OCI-LY7 (cell line): ENCODE results near the gene TMEM25. TPM values are rescaled to one million over a fixed set of nuclear protein-coding genes. Genes with fewer than 3 reads are reported as not detected.

Source experiments
- BruUV-seq: library from RNA; stranded (reverse); fragments of 400-500 nt; replicated peaks from 2 replicates; lab custom pipeline; 2021; lab: Mats Ljungman, UMichigan
- CTCF ChIA-PET: fragments of 300-600 bp; sonication (Branson Sonifier 250); formaldehyde crosslinking; loops from one replicate; lab custom pipeline; 2022; ENCODE audit warnings: antibody characterized with exemption; ENCODE audit not compliant: unreplicated experiment; lab: Charles Lee
- POLR2A ChIA-PET: fragments of 300-600 bp; sonication (Branson Sonifier 250); formaldehyde crosslinking; loops from one replicate; lab custom pipeline; 2022; ENCODE audit warnings: antibody characterized with exemption; lab: Charles Lee
- DNase-seq: peaks from one replicate; pipeline ENCODE4 v3.0.0-alpha.2; 2015; ENCODE audit warnings: low spot score
- H2AFZ ChIP-seq: fragments of 200-600 bp; sonication (generic), shearing (Covaris generic); 2 replicates; pipeline ENCODE4 v1.6.1; 2014; ENCODE audit warnings: mild to moderate bottlenecking, antibody characterized with exemption, low read length, moderate library complexity
- H3K27ac ChIP-seq: fragments of 200-600 bp; sonication (generic); 2 replicates; pipeline ENCODE4 v1.5.1; 2014; ENCODE audit warnings: mixed run types, low read depth, mild to moderate bottlenecking, moderate library complexity, low read length, inconsistent platforms; ENCODE audit not compliant: poor library complexity, severe bottlenecking
- H3K36me3 ChIP-seq: fragments of 200-600 bp; sonication (generic); 2 replicates; pipeline ENCODE4 v1.6.1; 2014; ENCODE audit warnings: mild to moderate bottlenecking, antibody characterized with exemption, low read length, moderate library complexity, mixed read lengths; ENCODE audit not compliant: insufficient read depth
- H3K4me1 ChIP-seq: fragments of 200-600 bp; sonication (generic); 2 replicates; pipeline ENCODE4 v1.5.1; 2014; ENCODE audit warnings: mild to moderate bottlenecking, low read length; ENCODE audit not compliant: insufficient read depth, poor library complexity, severe bottlenecking
- H3K4me2 ChIP-seq: fragments of 200-600 bp; sonication (generic); 2 replicates; pipeline ENCODE4 v1.6.1; 2014; ENCODE audit warnings: mild to moderate bottlenecking, low read length
- H3K4me3 ChIP-seq: fragments of 200-600 bp; sonication (generic); 2 replicates; pipeline ENCODE4 v1.5.1; 2014; ENCODE audit warnings: mild to moderate bottlenecking, low read depth, low read length; ENCODE audit not compliant: poor library complexity, severe bottlenecking
- H3K79me2 ChIP-seq: fragments of 200-600 bp; sonication (generic); 2 replicates; pipeline ENCODE4 v1.6.1; 2016; ENCODE audit warnings: low read depth, mild to moderate bottlenecking, low read length, moderate library complexity, mixed read lengths; ENCODE audit not compliant: insufficient read depth
- H3K9me2 ChIP-seq: fragments of 200-600 bp; sonication (generic); 2 replicates; pipeline ENCODE4 v1.6.1; 2016; ENCODE audit warnings: mild to moderate bottlenecking, low read length, mixed read lengths; ENCODE audit not compliant: insufficient read depth
- H3K9me3 ChIP-seq: fragments of 200-600 bp; sonication (generic); 2 replicates; pipeline ENCODE4 v1.6.1; 2014; ENCODE audit warnings: mild to moderate bottlenecking, mixed run types, low read length, mixed read lengths
- H4K20me1 ChIP-seq: fragments of 200-600 bp; sonication (generic); 2 replicates; pipeline ENCODE4 v1.6.1; 2014; ENCODE audit warnings: mild to moderate bottlenecking, antibody characterized with exemption, low read length, moderate library complexity, mixed read lengths; ENCODE audit not compliant: insufficient read depth
- EZH2phosphoT487 ChIP-seq: fragments of 200-600 bp; sonication (generic); IDR thresholded peaks from 2 replicates; pipeline ENCODE4 v1.6.1; 2018; ENCODE audit warnings: low read depth, borderline replicate concordance, mild to moderate bottlenecking, mixed run types, antibody characterized with exemption, low read length, moderate library complexity, mixed read lengths
- intact Hi-C: fragments of 100-400 bp; cut with micrococcal nuclease; formaldehyde crosslinking; loops from one replicate; pipeline ENCODE4 v1.10.0; 2022; ENCODE audit not compliant: unreplicated experiment
- total RNA-seq, 2 experiments: library from RNA; depleted of rRNA in 1 of 2; stranded (reverse); fragments of >200 nt in 1 of 2; shearing (Covaris generic) in 1 of 2; gene quantifications; 2 replicates each; pipeline ENCODE4 v1.2.3, GENCODE V29; 2014 to 2022
- TF ChIP-seq, protein P1 (sequence below): fragments of 200-600 bp; sonication (generic); conservative IDR thresholded peaks from 2 replicates; pipeline ENCODE4 v1.5.1; 2014; ENCODE audit warnings: mild to moderate bottlenecking, antibody characterized with exemption, low read length, moderate library complexity, mixed read lengths

TMEM25 gene
- total RNA-seq, 2 experiments from 2014 or later: 11.7 to 14.0 TPM

GRCh38 chr11:118522571-118523072 lies 8.4 kb upstream of the TMEM25 start:
- H2AFZ ChIP-seq: no peak overlapping the region
- intact Hi-C loops: no loop called here
- no peak overlapping the region for H3K4me2 ChIP-seq
- DNase-seq: no peak
- H3K27ac ChIP-seq: no peak overlapping the region
- peaks cover 80% of the 10 kb centered on the region for H3K36me3 ChIP-seq
- H3K4me1 ChIP-seq: no peaks in the 10 kb centered on the region
- no TSS peak for BruUV-seq
- no peaks in the 10 kb centered on the region for H3K79me2 ChIP-seq
- TF ChIP-seq, protein P1, sequence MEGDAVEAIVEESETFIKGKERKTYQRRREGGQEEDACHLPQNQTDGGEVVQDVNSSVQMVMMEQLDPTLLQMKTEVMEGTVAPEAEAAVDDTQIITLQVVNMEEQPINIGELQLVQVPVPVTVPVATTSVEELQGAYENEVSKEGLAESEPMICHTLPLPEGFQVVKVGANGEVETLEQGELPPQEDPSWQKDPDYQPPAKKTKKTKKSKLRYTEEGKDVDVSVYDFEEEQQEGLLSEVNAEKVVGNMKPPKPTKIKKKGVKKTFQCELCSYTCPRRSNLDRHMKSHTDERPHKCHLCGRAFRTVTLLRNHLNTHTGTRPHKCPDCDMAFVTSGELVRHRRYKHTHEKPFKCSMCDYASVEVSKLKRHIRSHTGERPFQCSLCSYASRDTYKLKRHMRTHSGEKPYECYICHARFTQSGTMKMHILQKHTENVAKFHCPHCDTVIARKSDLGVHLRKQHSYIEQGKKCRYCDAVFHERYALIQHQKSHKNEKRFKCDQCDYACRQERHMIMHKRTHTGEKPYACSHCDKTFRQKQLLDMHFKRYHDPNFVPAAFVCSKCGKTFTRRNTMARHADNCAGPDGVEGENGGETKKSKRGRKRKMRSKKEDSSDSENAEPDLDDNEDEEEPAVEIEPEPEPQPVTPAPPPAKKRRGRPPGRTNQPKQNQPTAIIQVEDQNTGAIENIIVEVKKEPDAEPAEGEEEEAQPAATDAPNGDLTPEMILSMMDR: peak; percentile 58
- no peak for TF ChIP-seq EZH2phosphoT487
- no peaks in the 10 kb centered on the region for H4K20me1 ChIP-seq
- no peaks in the 10 kb centered on the region for H3K9me3 ChIP-seq
- CTCF ChIA-PET: no interaction called here
- H3K9me2 ChIP-seq: no peaks in the 10 kb centered on the region
- no peak overlapping the region for H3K4me3 ChIP-seq
- POLR2A ChIA-PET: no interaction called here

GRCh38 chr11:118524356-118524755 lies 6.6 kb upstream of the TMEM25 start:
- POLR2A ChIA-PET: no interaction called here
- DNase-seq: no peak
- CTCF ChIA-PET: no interaction called here

More at GRCh38 chr11:118524356-118524755, 6.6 kb upstream of the TMEM25 start:
- no peaks in the 10 kb centered on the region for H3K9me2 ChIP-seq
- no TSS peak for BruUV-seq
- H3K27ac ChIP-seq: no peak overlapping the region
- H3K4me1 ChIP-seq: no peaks in the 10 kb centered on the region
- no peaks in the 10 kb centered on the region for H4K20me1 ChIP-seq
- H3K4me2 ChIP-seq: no peak overlapping the region
- H3K4me3 ChIP-seq: no peak overlapping the region
- no peaks in the 10 kb centered on the region for H3K79me2 ChIP-seq
- no peaks in the 10 kb centered on the region for H3K9me3 ChIP-seq
- no peak overlapping the region for H2AFZ ChIP-seq
- peaks cover 72% of the 10 kb centered on the region for H3K36me3 ChIP-seq
- intact Hi-C loops: no loop called here
- TF ChIP-seq, protein P1: no peak
- TF ChIP-seq EZH2phosphoT487: no peak
